Osteoblast (primary cell): ENCODE measurements around the gene ANKIB1. TPM values are rescaled to one million over a fixed set of nuclear protein-coding genes. Genes with fewer than 3 reads are reported as not detected.

Experiments
- DNase-seq: peaks from one replicate; pipeline ENCODE4 v3.0.0; 2011; ENCODE audit warnings: low spot score, mixed read lengths; ENCODE audit not compliant: insufficient read length; ENCODE audit errors: missing footprints
- H2AFZ ChIP-seq: 2 replicates; pipeline ENCODE4 v1.6.0; 2011; ENCODE audit warnings: mild to moderate bottlenecking, low read length
- H3K27ac ChIP-seq: 2 replicates; pipeline ENCODE4 v1.5.1; 2011; ENCODE audit warnings: mild to moderate bottlenecking, low read depth, low read length, moderate library complexity
- H3K27me3 ChIP-seq: 2 replicates; pipeline ENCODE4 v1.6.0; 2012; ENCODE audit warnings: mild to moderate bottlenecking, control low read depth, inconsistent platforms, low read length, moderate library complexity; ENCODE audit not compliant: insufficient read depth
- H3K36me3 ChIP-seq: 2 replicates; pipeline ENCODE4 v1.5.1; 2011; ENCODE audit warnings: mild to moderate bottlenecking, low read length, control low read depth, moderate library complexity; ENCODE audit not compliant: insufficient read depth
- H3K4me1 ChIP-seq: 2 replicates; pipeline ENCODE4 v1.5.1; 2011; ENCODE audit warnings: mild to moderate bottlenecking, low read length, control low read depth, moderate library complexity; ENCODE audit not compliant: insufficient read depth
- H3K4me2 ChIP-seq: 2 replicates; pipeline ENCODE4 v1.6.0; 2011; ENCODE audit warnings: mild to moderate bottlenecking, low read length; ENCODE audit not compliant: insufficient read depth
- H3K4me3 ChIP-seq: fragments of 200-600 bp; sonication (generic); 3 replicates; pipeline ENCODE4 v1.5.1; 2012; ENCODE audit warnings: mild to moderate bottlenecking, low read length, inconsistent platforms; ENCODE audit not compliant: insufficient read depth
- H3K79me2 ChIP-seq: 2 replicates; pipeline ENCODE4 v1.6.0; 2012; ENCODE audit warnings: mild to moderate bottlenecking, low read length, control low read depth, inconsistent platforms; ENCODE audit not compliant: insufficient read depth
- H3K9me3 ChIP-seq: 2 replicates; pipeline ENCODE4 v1.5.1; 2011; ENCODE audit warnings: low read depth, low read length, control low read depth
- H4K20me1 ChIP-seq: 2 replicates; pipeline ENCODE4 v1.6.0; 2012; ENCODE audit warnings: mild to moderate bottlenecking, low read length, control low read depth; ENCODE audit not compliant: insufficient read depth
- CTCF ChIP-seq: IDR thresholded peaks from 2 replicates; pipeline ENCODE4 v1.5.1; 2011; ENCODE audit warnings: mild to moderate bottlenecking, low read depth, low read length, moderate library complexity; ENCODE audit errors: extremely low read depth
- total RNA-seq: library from RNA; depleted of rRNA; stranded (reverse); fragments of >200 nt; gene quantifications from 2 replicates; pipeline ENCODE4 v1.2.3, GENCODE V29; 2012

ANKIB1 gene
- total RNA-seq, 1 donor, result 98.1 TPM

GRCh38 chr7:92412745-92413144, 167.0 kb downstream of the ANKIB1 start:
- Histone ChIP-seq H3K4me1 (no peaks in the 10 kb centered on the region), H2AFZ (no peak overlapping the region)
- TF ChIP-seq CTCF, result no peak

GRCh38 chr7:92413550-92413949, 167.8 kb downstream of the ANKIB1 start:
- no peak overlapping the region for H3K27ac ChIP-seq
- H3K27me3 ChIP-seq, result peaks cover 12% of the 10 kb centered on the region
- no peak overlapping the region for H3K4me3 ChIP-seq
- H3K4me1 ChIP-seq, result no peaks in the 10 kb centered on the region
- no peak for TF ChIP-seq CTCF
- no peaks in the 10 kb centered on the region for H4K20me1 ChIP-seq
- no peaks in the 10 kb centered on the region for H3K36me3 ChIP-seq
- no peaks in the 10 kb centered on the region for H3K79me2 ChIP-seq
- H2AFZ ChIP-seq, result no peak overlapping the region
- no peak overlapping the region for H3K4me2 ChIP-seq
- H3K9me3 ChIP-seq, result no peaks in the 10 kb centered on the region
- DNase-seq, result no peak

More at GRCh38 chr7:92412745-92413144, 167.0 kb downstream of the ANKIB1 start:
- no peak for DNase-seq
- peaks cover 12% of the 10 kb centered on the region for H3K27me3 ChIP-seq
- no peaks in the 10 kb centered on the region for H4K20me1 ChIP-seq
- no peaks in the 10 kb centered on the region for H3K36me3 ChIP-seq
- H3K79me2 ChIP-seq, result no peaks in the 10 kb centered on the region
- H3K4me3 ChIP-seq, result no peak overlapping the region
- H3K4me2 ChIP-seq, result no peak overlapping the region
- H3K9me3 ChIP-seq, result no peaks in the 10 kb centered on the region
- H3K27ac ChIP-seq, result no peak overlapping the region

GRCh38 chr7:92415225-92415624, 169.5 kb downstream of the ANKIB1 start:
- Histone ChIP-seq H3K4me3 (no peak overlapping the region), H3K4me2 (no peak overlapping the region), H2AFZ (peak overlapping the region; percentile 18), H3K79me2 (no peaks in the 10 kb centered on the region), H3K4me1 (no peaks in the 10 kb centered on the region), H4K20me1 (no peaks in the 10 kb centered on the region), H3K9me3 (no peaks in the 10 kb centered on the region), H3K27ac (no peak overlapping the region), H3K36me3 (no peaks in the 10 kb centered on the region), H3K27me3 (peaks cover 12% of the 10 kb centered on the region)
- DNase-seq, result no peak
- TF ChIP-seq CTCF, result no peak

GRCh38 chr7:92417913-92418312, 172.1 kb downstream of the ANKIB1 start:
- Histone ChIP-seq H3K4me3 (no peak overlapping the region), H3K27ac (no peak overlapping the region), H3K79me2 (no peaks in the 10 kb centered on the region), H2AFZ (no peak overlapping the region), H3K27me3 (peaks cover 12% of the 10 kb centered on the region), H3K36me3 (no peaks in the 10 kb centered on the region), H3K4me1 (no peaks in the 10 kb centered on the region), H3K9me3 (no peaks in the 10 kb centered on the region), H3K4me2 (no peak overlapping the region), H4K20me1 (no peaks in the 10 kb centered on the region)
- TF ChIP-seq CTCF, result no peak
- DNase-seq, result no peak
